Kidney (tissue), 14 donors: ENCODE data around the gene RTP5. TPM values are rescaled to one million over a fixed set of nuclear protein-coding genes. Genes with fewer than 3 reads are reported as not detected.

Experiments used
- DNase-seq, 5 donors: peaks; one replicate each; pipeline ENCODE4 v3.0.0-alpha.2; 2013 to 2020
- FAIRE-seq: peaks from 2 replicates; lab custom pipeline; 2012; peaks lifted over from hg19 to GRCh38; lab: Jason Lieb, UNC
- H3K27ac ChIP-seq, 2 donors: one replicate each; pipeline ENCODE4 v1.7.0; 2013; ENCODE audit warnings: low read depth in 2 of 2, low read length in 2 of 2, inconsistent platforms in 1 of 2
- H3K27me3 ChIP-seq: one replicate; pipeline ENCODE4 v1.7.1; 2013; ENCODE audit warnings: low read length, inconsistent platforms; ENCODE audit not compliant: control insufficient read depth, insufficient read depth
- H3K36me3 ChIP-seq, 3 donors: one replicate each; pipeline versions ENCODE4 v1.7.0 to v1.7.1; 2013; ENCODE audit warnings: low read length in 3 of 3, control low read depth in 1 of 3, inconsistent platforms in 1 of 3; ENCODE audit not compliant: insufficient read depth in 3 of 3, control insufficient read depth in 2 of 3
- H3K4me1 ChIP-seq, 3 donors: one replicate each; pipeline versions ENCODE4 v1.7.0 to v1.7.1; 2013; ENCODE audit warnings: low read length in 3 of 3, inconsistent platforms in 1 of 3, low read depth in 1 of 3; ENCODE audit not compliant: control insufficient read depth in 2 of 3, insufficient read depth in 2 of 3
- H3K4me3 ChIP-seq, 3 donors: one replicate each; pipeline versions ENCODE4 v1.7.0 to v1.8.1; 2013; ENCODE audit warnings: low read length in 3 of 3, control low read depth in 1 of 3, inconsistent platforms in 1 of 3
- H3K9ac ChIP-seq, 3 donors: one replicate each; pipeline versions ENCODE4 v1.7.0 to v1.7.1; 2013; ENCODE audit warnings: low read length in 3 of 3, control low read depth in 1 of 3, inconsistent platforms in 1 of 3
- H3K9me3 ChIP-seq, 3 donors: one replicate each; pipeline versions ENCODE4 v1.7.0 to v1.7.1; 2013; ENCODE audit warnings: low read length in 3 of 3, control low read depth in 1 of 3, inconsistent platforms in 1 of 3; ENCODE audit not compliant: control insufficient read depth in 2 of 3, insufficient read depth in 1 of 3
- intact Hi-C: fragments of 100-400 bp; cut with DNase I; formaldehyde crosslinking; loops from one replicate; pipeline ENCODE4 v1.11.1; 2022
- polyA plus RNA-seq: library from polyadenylated mRNA; stranded (reverse); fragments of 350-450 nt; fragmentation: Illumina TruSeq; extraction: RNeasy Lipid Tissue Mini Kit (QIAGEN cat#74804); gene quantifications from one replicate; pipeline ENCODE4 v1.2.3, GENCODE V29; 2014; ENCODE audit warnings: low read depth, low replicate concordance; ENCODE audit not compliant: insufficient read depth
- total RNA-seq: library from RNA; stranded (reverse); fragmentation: NEBNext Ultra II Directional; extraction: Animal tissue kit (Norgen Biotek cat#: 25700); gene quantifications from one replicate; pipeline ENCODE4 v1.2.1, GENCODE V29; 2021
- TF ChIP-seq, protein P1 (sequence below): IDR thresholded peaks from 3 replicates; pipeline ENCODE4 v1.5.1; 2012; ENCODE audit warnings: mild to moderate bottlenecking, moderate library complexity, borderline replicate concordance; ENCODE audit not compliant: insufficient read depth; ENCODE audit errors: extremely low read depth
- donor health status: control.
- donor health status: control.
- donor health status: control.
- donor health status: control.
- donor health status: control.
- donor health status: DM: yes; HTN: yes; CAD: no.
- donor health status: Normal renal cell carcinoma (clear cell type).

Gene RTP5
- total and polyA plus RNA-seq, 2 donors from 2014 or later: 0.13 TPM; not detected in 1

GRCh38 chr2:241908686-241909420 is 39.3 kb downstream of the RTP5 start:
- Histone ChIP-seq H3K27ac (no peak overlapping the region), H3K4me1 (no peaks in the 10 kb centered on the region), H3K9ac (no peak overlapping the region), H3K27me3 (no peaks in the 10 kb centered on the region), H3K9me3 (peaks cover 0 to 5% (median 3%) of the 10 kb centered on the region in 3 donors), H3K4me3 (no peak overlapping the region), H3K36me3 (no peaks in the 10 kb centered on the region)
- intact Hi-C loops: no loop called here
- no peak for FAIRE-seq
- peak in 2 of 5 donors; percentile 15 to 16 for DNase-seq
- TF ChIP-seq, protein P1, sequence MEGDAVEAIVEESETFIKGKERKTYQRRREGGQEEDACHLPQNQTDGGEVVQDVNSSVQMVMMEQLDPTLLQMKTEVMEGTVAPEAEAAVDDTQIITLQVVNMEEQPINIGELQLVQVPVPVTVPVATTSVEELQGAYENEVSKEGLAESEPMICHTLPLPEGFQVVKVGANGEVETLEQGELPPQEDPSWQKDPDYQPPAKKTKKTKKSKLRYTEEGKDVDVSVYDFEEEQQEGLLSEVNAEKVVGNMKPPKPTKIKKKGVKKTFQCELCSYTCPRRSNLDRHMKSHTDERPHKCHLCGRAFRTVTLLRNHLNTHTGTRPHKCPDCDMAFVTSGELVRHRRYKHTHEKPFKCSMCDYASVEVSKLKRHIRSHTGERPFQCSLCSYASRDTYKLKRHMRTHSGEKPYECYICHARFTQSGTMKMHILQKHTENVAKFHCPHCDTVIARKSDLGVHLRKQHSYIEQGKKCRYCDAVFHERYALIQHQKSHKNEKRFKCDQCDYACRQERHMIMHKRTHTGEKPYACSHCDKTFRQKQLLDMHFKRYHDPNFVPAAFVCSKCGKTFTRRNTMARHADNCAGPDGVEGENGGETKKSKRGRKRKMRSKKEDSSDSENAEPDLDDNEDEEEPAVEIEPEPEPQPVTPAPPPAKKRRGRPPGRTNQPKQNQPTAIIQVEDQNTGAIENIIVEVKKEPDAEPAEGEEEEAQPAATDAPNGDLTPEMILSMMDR: no peak

- Histone ChIP-seq H3K4me3 (no peak overlapping the region), H3K9ac (no peak overlapping the region), H3K36me3 (no peaks in the 10 kb centered on the region), H3K27me3 (no peaks in the 10 kb centered on the region), H3K9me3 (peaks cover 0 to 5% (median 3%) of the 10 kb centered on the region in 3 donors), H3K4me1 (no peaks in the 10 kb centered on the region), H3K27ac (no peak overlapping the region)
- TF ChIP-seq, protein P1: no peak
- FAIRE-seq (no peak), DNase-seq (peak in 1 of 5 donors; percentile 40)
- intact Hi-C loops: no loop called here
Measured at GRCh38 chr2:241909769-241910168, 40.2 kb downstream of the RTP5 start.

DNA sequence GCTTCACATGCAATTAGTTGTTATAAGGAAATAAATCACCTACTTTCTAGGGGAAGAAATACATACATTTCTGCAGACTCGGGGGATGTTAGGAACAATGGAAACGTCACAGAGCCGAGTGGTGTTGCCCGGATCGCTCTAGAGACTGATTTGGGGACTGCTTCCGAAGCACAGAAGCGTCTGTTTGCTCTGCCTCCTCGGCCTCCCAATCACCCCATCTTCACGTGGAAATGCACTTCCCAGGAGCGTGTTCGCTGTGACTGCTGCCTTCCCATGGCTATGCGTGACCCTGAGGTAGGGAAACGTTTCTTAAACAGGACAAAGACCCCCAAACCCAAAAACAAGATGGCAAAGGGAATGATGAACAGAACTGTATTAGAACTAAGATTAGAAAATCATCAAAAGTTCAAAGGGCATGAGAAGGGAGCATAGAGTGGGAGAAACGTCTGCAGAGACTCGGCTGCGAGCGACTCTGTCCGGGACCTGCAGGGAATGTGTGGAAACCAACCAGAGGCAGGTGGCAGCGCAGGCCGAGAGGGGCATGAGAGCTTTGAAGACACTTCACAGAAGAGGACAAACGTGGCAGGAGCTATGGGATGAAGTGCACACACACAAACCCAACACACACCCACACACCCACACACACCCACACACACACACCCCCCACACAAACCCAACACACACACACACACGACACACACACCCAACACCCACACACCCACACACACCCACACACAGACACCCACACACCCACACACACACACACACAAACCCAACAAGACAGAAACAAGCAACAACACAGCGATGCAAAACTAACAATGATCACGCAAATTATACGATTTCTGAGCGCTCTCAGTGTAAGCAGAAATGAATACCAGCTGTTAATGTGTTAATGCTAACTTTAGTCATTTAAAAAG is 41.3 kb downstream of the RTP5 start:
- intact Hi-C loops: no loop called here
- FAIRE-seq (no peak), DNase-seq (peak in 2 of 5 donors; percentile 12 to 22)
- H3K36me3 ChIP-seq: no peaks in the 10 kb centered on the region
- TF ChIP-seq, protein P1: no peak
- no peaks in the 10 kb centered on the region for H3K27me3 ChIP-seq
- H3K27ac ChIP-seq: no peak overlapping the region
- H3K9ac ChIP-seq: no peak overlapping the region
- no peak overlapping the region for H3K4me3 ChIP-seq
- H3K4me1 ChIP-seq: no peaks in the 10 kb centered on the region
- H3K9me3 ChIP-seq: peaks cover 0 to 5% (median 3%) of the 10 kb centered on the region in 3 donors
